Stimulated activated CD8-positive, alpha-beta memory T cell treated with anti-CD3 and anti-CD28 coated beads, Interleukin-15, amount 100 ng/mL, for 1 hour (primary cell): ENCODE results near the gene EGR4.

Source experiments
- DNase-seq: peaks from one replicate; pipeline ENCODE4 v3.0.0-alpha.2; 2020; ENCODE audit warnings: low read depth

The EGR4 gene

GRCh38 chr2:73293534-73294171 lies at the start of gene EGR4:
EGR4 (minus strand) TSS chr2:73293548; CDS start chr2:73293317, 231 bp downstream.
- DNase-seq, result peak; percentile 78

GRCh38 chr2:73341039-73341438 lies 47.7 kb upstream of the EGR4 start:
- DNase-seq, result no peak

- DNase-seq, result no peak
Observed at GRCh38 chr2:73339201-73339600, 45.9 kb upstream of the EGR4 start.

GRCh38 chr2:73337828-73338227 lies 44.5 kb upstream of the EGR4 start:
- no peak for DNase-seq

GRCh38 chr2:73334620-73335019 lies 41.3 kb upstream of the EGR4 start:
- no peak for DNase-seq

- no peak for DNase-seq
Observed at GRCh38 chr2:73334045-73334444, 40.7 kb upstream of the EGR4 start.

GRCh38 chr2:73333564-73333963 lies 40.2 kb upstream of the EGR4 start:
- no peak for DNase-seq

GRCh38 chr2:73324126-73324725 lies 30.9 kb upstream of the EGR4 start:
- DNase-seq, result no peak

- no peak for DNase-seq
Observed at GRCh38 chr2:73323551-73323950, 30.2 kb upstream of the EGR4 start.

- no peak for DNase-seq
Observed at GRCh38 chr2:73314441-73314840, 21.1 kb upstream of the EGR4 start.

- no peak for DNase-seq
Observed at GRCh38 chr2:73307720-73308119, 14.4 kb upstream of the EGR4 start.

- no peak for DNase-seq
Observed at GRCh38 chr2:73301636-73302035, 8.3 kb upstream of the EGR4 start.

GRCh38 chr2:73300926-73301325 lies 7.6 kb upstream of the EGR4 start:
- no peak for DNase-seq

- DNase-seq, result no peak
Observed at GRCh38 chr2:73297586-73297985, 4.2 kb upstream of the EGR4 start.

- DNase-seq, result no peak
Observed at GRCh38 chr2:73297151-73297559, 3.8 kb upstream of the EGR4 start.

GRCh38 chr2:73295751-73296400 lies 2.5 kb upstream of the EGR4 start:
- no peak for DNase-seq

GRCh38 chr2:73294239-73294638 lies 891 bp upstream of the EGR4 start:
- DNase-seq, result no peak

- no peak for DNase-seq
Observed at GRCh38 chr2:73292906-73293533, 328 bp downstream of the EGR4 start.

- DNase-seq, result no peak
Observed at GRCh38 chr2:73292316-73292905, 937 bp downstream of the EGR4 start.

- DNase-seq, result no peak
Observed at GRCh38 chr2:73291461-73292315, 1.7 kb downstream of the EGR4 start.

- no peak for DNase-seq
Observed at GRCh38 chr2:73291093-73291460, 2.3 kb downstream of the EGR4 start.
